Lung (tissue), 11 donors: ENCODE results near the gene PKNOX1. TPM values are rescaled to one million over a fixed set of nuclear protein-coding genes. Genes with fewer than 3 reads are reported as not detected.
"Not testable (repeated sequence)": the region's sequence is repeated elsewhere in the genome, so short reads cannot be mapped to it uniquely, and the experiment has no call there.

Experiments
- ATAC-seq: fragments of 200-7000 bp; cut with Tn5 transposase; one replicate; pipeline ENCODE4 v1.9.1; 2020; ENCODE audit warnings: moderate number of reproducible peaks; ENCODE audit not compliant: insufficient read depth, low FRiP score
- DNase-seq, 3 donors: peaks; one replicate each; pipeline ENCODE4 v3.0.0-alpha.2; 2013 to 2017
- H3K27ac ChIP-seq, 2 donors: one replicate each; pipeline ENCODE4 v1.5.1; 2013; ENCODE audit warnings: mild to moderate bottlenecking in 2 of 2, moderate library complexity in 2 of 2, control low read depth in 1 of 2, inconsistent platforms in 1 of 2, low read depth in 1 of 2, low read length in 1 of 2
- H3K27me3 ChIP-seq, 3 donors: one replicate each; pipeline ENCODE4 v1.5.1; 2013; ENCODE audit warnings: low read length in 2 of 3; ENCODE audit not compliant: control insufficient read depth in 3 of 3, insufficient read depth in 3 of 3
- H3K36me3 ChIP-seq, 4 donors: one replicate each; pipeline ENCODE4 v1.5.1; 2013; ENCODE audit warnings: low read length in 4 of 4, mild to moderate bottlenecking in 1 of 4, moderate library complexity in 1 of 4; ENCODE audit not compliant: control insufficient read depth in 4 of 4, insufficient read depth in 4 of 4
- H3K4me1 ChIP-seq, 5 donors: one replicate each; pipeline ENCODE4 v1.5.1; 2013; ENCODE audit warnings: low read length in 5 of 5, mild to moderate bottlenecking in 2 of 5, moderate library complexity in 1 of 5; ENCODE audit not compliant: control insufficient read depth in 5 of 5, insufficient read depth in 5 of 5
- H3K4me3 ChIP-seq: one replicate; pipeline ENCODE4 v1.5.1; 2013; ENCODE audit warnings: mild to moderate bottlenecking, control low read depth, moderate library complexity
- H3K9ac ChIP-seq, 2 donors: one replicate each; pipeline ENCODE4 v1.5.1; 2013; ENCODE audit warnings: low read length in 2 of 2, control low read depth in 1 of 2; ENCODE audit not compliant: insufficient read depth in 1 of 2
- H3K9me3 ChIP-seq, 4 donors: one replicate each; pipeline ENCODE4 v1.5.1; 2013; ENCODE audit warnings: low read length in 3 of 4, mild to moderate bottlenecking in 1 of 4, moderate library complexity in 1 of 4; ENCODE audit not compliant: control insufficient read depth in 4 of 4, insufficient read depth in 3 of 4
- WGBS, 2 donors: extraction: QIAGEN DNeasy Blood & Tissue Kit; methylation state at CpG; one replicate each; pipeline ENCODE4 v1.1.7; 2013; 5-methylcytosine and 5-hydroxymethylcytosine counted together
- polyA plus RNA-seq, 2 donors: library from polyadenylated mRNA; stranded (reverse); fragments of 200-250 nt; gene quantifications; one replicate each; pipeline ENCODE4 v1.2.1, GENCODE V29; 2013
- small RNA-seq: library from RNA; depleted of rRNA; stranded (forward); fragments of <200 nt; gene quantifications from one replicate; pipeline ENCODE3, GENCODE V24; 2014; ENCODE audit warnings: low replicate concordance
- total RNA-seq, 2 donors: library from RNA; depleted of rRNA in 1 of 2; stranded (reverse); fragments of >200 nt in 1 of 2; gene quantifications; one replicate each; pipeline ENCODE4 v1.2.1, GENCODE V29; 2014 to 2021
- donor health status: Bipolar disorder and iron deficiency.
- donor health status: healthy.
- donor health status: DM: yes; HTN: yes; CAD: no.

Gene PKNOX1
- total and polyA plus RNA-seq, 4 donors: 9.6 to 40.4 (median 14.2) TPM

DNA sequence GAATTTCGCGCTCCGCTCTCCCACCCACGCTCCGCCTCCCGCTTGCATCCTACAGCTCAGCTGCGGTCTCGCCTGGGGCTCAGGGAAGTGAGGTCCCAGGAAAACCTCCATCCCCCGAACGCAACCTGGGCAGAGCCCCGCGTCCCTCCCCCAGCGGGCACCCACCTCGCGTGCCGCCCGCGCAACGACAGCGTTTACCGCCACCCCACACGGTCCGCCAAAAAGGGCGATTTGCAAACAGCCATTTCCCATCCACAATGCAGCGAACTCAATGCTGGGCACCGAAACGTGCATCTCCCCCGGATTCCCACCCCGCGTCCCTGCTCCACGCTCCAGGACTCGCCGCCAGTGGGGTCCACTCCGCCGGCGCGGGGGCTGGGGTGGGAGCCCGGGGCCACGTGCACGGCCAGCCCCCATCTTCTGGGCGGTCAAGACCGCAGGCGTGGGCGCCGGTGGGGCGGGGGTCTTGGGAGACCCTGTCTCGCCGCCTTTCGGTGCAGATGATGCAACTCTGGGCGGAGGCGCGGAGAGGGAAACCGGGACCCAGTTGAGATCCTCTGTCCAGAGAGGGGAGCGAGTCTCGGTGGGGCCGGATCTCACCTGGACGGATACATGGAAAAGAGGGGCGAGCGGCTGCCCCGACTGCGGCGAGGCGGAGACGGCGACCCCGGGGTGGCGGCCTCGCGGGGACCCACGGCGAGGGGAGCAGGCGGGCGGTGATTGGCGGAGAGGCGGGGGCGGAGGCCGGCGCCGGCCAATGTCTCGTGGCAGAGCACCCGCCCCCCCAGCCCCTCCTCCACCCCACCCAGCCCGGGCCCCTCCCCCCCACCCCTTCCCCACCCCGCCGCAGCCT, 101.0 kb downstream of the PKNOX1 start, which contains the start of gene CBS:
Gene CBS, minus strand, starts transcription at position 666 of the 853 bp plus-strand sequence. CDS start 3,642 bp downstream, outside the sequence.
- not testable (repeated sequence) for H3K9ac ChIP-seq, H3K9me3 ChIP-seq, H3K36me3 ChIP-seq, H3K27me3 ChIP-seq, DNase-seq, H3K4me1 ChIP-seq, H3K4me3 ChIP-seq, H3K27ac ChIP-seq
- peak; percentile 27 for ATAC-seq
- WGBS, 2 donors: no CpG with 5 or more reads among the region's 84 CpGs

DNA sequence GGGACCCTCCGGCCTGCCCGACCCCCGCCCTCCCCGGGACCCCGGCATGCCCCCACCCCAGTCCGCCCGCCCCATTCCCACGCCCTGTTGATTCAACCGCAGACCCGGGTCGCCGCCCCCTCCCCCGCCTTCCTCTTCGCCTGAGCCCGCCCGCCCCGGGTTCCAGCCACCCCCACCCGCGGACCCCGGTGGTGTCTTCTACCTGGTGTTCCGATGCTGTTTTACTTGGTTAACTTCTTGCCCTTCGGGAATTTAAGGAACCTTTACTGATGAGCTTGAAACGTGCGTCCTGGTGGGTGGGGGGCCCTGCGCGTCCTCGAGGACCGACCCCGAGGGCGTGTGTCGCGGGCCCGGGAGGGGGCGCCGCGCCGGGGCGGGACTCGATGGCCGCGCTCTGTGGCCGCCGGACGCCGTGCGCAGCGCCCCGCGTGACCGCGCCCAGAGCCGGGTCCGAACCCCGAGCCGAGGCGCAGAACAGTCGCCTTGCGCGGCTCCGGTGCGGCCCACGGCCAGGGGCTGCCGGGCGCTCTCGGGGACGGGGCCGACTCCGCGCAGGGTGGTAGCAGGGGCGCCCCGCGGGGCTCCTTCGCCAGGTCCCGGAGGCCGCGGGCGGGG, 101.8 kb downstream of the PKNOX1 start:
- no CpG with 5 or more reads among the region's 77 CpGs for WGBS, 2 donors

DNA sequence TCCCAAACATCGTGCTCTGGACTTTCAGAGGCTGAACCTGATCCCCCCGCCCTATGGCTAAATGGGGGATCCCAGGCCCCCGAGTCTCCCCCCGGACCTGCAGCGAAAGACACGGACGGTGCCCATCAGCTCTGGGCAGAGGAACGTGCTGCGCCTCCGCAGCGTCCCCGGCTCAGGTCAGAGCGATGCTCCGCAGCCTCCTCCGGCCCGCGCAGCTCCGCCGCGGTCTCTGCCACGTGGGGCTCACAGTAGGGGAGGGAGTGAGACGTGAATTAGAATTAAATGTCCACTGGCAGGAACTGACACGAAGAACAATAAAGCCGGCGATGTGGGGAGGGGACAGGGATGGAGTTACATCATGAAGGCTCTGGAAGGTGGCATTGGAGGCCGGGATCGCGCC, 102.3 kb downstream of the PKNOX1 start:
- H3K36me3 ChIP-seq, H3K27me3 ChIP-seq, H3K4me1 ChIP-seq, H3K9me3 ChIP-seq, DNase-seq, H3K4me3 ChIP-seq, H3K9ac ChIP-seq, ATAC-seq, H3K27ac ChIP-seq: not testable (repeated sequence)
- 9% methylated on average over 14 of the region's 28 CpGs; no CpG with 5 or more reads in 1 of the 2 donors for WGBS, 2 donors

More for the DNA sequence above, 101.8 kb downstream of the PKNOX1 start:
- not testable (repeated sequence) for DNase-seq, H3K36me3 ChIP-seq, H3K9me3 ChIP-seq, H3K27me3 ChIP-seq, H3K9ac ChIP-seq, H3K4me1 ChIP-seq, ATAC-seq, H3K27ac ChIP-seq, H3K4me3 ChIP-seq

DNA sequence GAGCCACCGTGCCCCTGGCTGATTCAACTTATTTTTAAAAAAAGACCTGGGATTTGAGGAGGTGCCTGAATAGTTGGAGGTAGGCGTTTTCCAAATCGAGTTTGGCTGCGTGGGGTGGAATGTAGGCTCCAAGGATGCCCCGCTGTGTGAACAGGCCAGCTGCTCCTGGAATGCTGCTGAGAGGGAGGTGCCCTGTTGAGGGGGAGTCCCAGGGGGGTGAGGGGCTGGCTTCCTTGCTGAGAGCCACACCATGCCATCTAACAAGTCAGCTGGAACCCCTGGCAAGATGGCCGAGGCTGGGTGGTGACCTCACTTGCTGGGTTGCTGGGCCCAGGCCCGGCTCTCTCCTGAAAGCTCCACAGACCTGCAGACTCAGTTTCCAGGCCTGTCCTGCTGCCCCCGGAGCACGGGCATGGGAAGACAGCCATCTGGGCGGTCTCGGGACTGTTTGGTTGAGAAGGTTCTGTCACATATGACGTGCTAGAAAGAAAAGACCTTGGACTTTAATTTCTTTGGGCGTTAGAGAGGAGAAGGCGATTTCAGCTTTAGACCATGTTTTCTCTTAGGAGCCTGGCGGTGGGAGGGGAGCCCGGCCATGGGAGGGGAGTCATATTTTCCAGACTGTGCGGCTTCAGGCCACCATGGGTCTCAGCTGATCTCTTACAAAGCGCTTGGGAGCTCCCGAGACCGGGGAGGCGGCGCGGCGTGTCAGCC, 108.4 kb downstream of the PKNOX1 start:
- not testable (repeated sequence) for DNase-seq, H3K27ac ChIP-seq, H3K36me3 ChIP-seq, H3K4me1 ChIP-seq, ATAC-seq, H3K9me3 ChIP-seq, H3K4me3 ChIP-seq, H3K9ac ChIP-seq, H3K27me3 ChIP-seq
- WGBS, 2 donors: no CpG with 5 or more reads among the region's 24 CpGs

Small RNA genes lying within 50 kb of the gene (small RNA-seq; reads per million reads assigned to genes)
- gene MIR5692B: not detected

Other genes starting within 250 kb of the PKNOX1 start
- 10 to 100 TPM; 11.5 to 29.6 TPM for gene WDR4, start 95.0 kb upstream of the PKNOX1 start, total RNA-seq
- gene WDR4, start 95.0 kb upstream of the PKNOX1 start, polyA plus RNA-seq: 10 to 100 TPM; 10.3 to 21.0 TPM
- gene NDUFV3, start 81.3 kb upstream of the PKNOX1 start, total RNA-seq: 10 to 100 TPM; 27.4 to 45.1 TPM
- gene NDUFV3, start 81.3 kb upstream of the PKNOX1 start, polyA plus RNA-seq: 10 to 100 TPM; 17.7 to 28.9 TPM
- 1 to 10 TPM in 1 of 2 donors, under 1 TPM in 1; 0.12 to 1.1 TPM for gene ERVH48-1, start 48.9 kb upstream of the PKNOX1 start, total RNA-seq
- gene ERVH48-1, start 48.9 kb upstream of the PKNOX1 start, polyA plus RNA-seq: under 1 TPM; 0.02 to 0.18 TPM
- gene CBS, start 101.3 kb downstream of the PKNOX1 start, total RNA-seq: 10 to 100 TPM in 1 of 2 donors, 1 to 10 TPM in 1; 3.6 to 47.7 TPM
- gene CBS, start 101.3 kb downstream of the PKNOX1 start, polyA plus RNA-seq: 10 to 100 TPM; 14.9 to 40.1 TPM
- 10 to 100 TPM; 18.6 to 61.3 TPM for gene U2AF1, start 133.0 kb downstream of the PKNOX1 start, total RNA-seq
- 10 to 100 TPM; 58.6 to 87.3 TPM for gene U2AF1, start 133.0 kb downstream of the PKNOX1 start, polyA plus RNA-seq
- not detected for gene CRYAA, start 194.4 kb downstream of the PKNOX1 start, total RNA-seq
- not detected for gene CRYAA, start 194.4 kb downstream of the PKNOX1 start, polyA plus RNA-seq